Measurements from ENCODE around the gene EPAS1. TPM values are rescaled to one million over a fixed set of nuclear protein-coding genes. Genes with fewer than 3 reads are reported as not detected.

The EPAS1 gene
- total and polyA plus RNA-seq, 2 of the 13 experiments (the other 11 are each of a cell fraction or from before 2014, with no cell fraction given) = 47.1 to 182 TPM

GRCh38 chr2:46394649-46395510 lies 97.7 kb downstream of the EPAS1 start (continued):
- TF ChIP-seq AHDC1 (CRISPR knock-in tag; IDR thresholded peaks at IDR 0.05; ENCODE audit: borderline replicate concordance) (peak; percentile 95; the same call in 1 of the 2 replicates), ZFP36L2 (CRISPR knock-in tag; IDR thresholded peaks at IDR 0.05) (no peak), ZBTB20 (CRISPR knock-in tag; IDR thresholded peaks at IDR 0.05; ENCODE audit: borderline replicate concordance, low read depth) (peak; percentile 63; the same call in 1 of the 2 replicates), DPF2 (CRISPR knock-in tag; IDR thresholded peaks at IDR 0.05; ENCODE audit: borderline replicate concordance, low read depth) (peak; percentile 84), TCF7L2 (IDR thresholded peaks at IDR 0.05; ENCODE audit: low read depth, low read length) (0 out of 2 replicates have a peak, but pooled peaks have one; percentile 36), ZNF703 (CRISPR knock-in tag; IDR thresholded peaks at IDR 0.05; ENCODE audit: borderline replicate concordance) (no peak), ZFP62 (CRISPR knock-in tag; IDR thresholded peaks at IDR 0.05) (no peak), FLYWCH1 (CRISPR knock-in tag; IDR thresholded peaks at IDR 0.05) (no peak), ZNF687 (CRISPR knock-in tag; IDR thresholded peaks at IDR 0.05) (no peak), ATF4 (CRISPR knock-in tag; IDR thresholded peaks at IDR 0.05) (peak in 1 of 2 experiments; percentile 70; a peak in 1 of 4 replicates)
- TF ChIP-seq, protein P1, sequence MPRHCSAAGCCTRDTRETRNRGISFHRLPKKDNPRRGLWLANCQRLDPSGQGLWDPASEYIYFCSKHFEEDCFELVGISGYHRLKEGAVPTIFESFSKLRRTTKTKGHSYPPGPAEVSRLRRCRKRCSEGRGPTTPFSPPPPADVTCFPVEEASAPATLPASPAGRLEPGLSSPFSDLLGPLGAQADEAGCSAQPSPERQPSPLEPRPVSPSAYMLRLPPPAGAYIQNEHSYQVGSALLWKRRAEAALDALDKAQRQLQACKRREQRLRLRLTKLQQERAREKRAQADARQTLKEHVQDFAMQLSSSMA (CRISPR knock-in tag; IDR thresholded peaks at IDR 0.05) = no peak
- TF ChIP-seq, protein P2, sequence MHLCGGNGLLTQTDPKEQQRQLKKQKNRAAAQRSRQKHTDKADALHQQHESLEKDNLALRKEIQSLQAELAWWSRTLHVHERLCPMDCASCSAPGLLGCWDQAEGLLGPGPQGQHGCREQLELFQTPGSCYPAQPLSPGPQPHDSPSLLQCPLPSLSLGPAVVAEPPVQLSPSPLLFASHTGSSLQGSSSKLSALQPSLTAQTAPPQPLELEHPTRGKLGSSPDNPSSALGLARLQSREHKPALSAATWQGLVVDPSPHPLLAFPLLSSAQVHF (CRISPR knock-in tag; IDR thresholded peaks at IDR 0.05) = no peak
